Activated naive CD8-positive, alpha-beta T cell treated with anti-CD3 and anti-CD28 coated beads, Interleukin-2, amount 50 U/mL, for 16 hours (primary cell): ENCODE data around the gene PRORP.
"Not testable (repeated sequence)": the region's sequence is repeated elsewhere in the genome, so short reads cannot be mapped to it uniquely, and the experiment has no call there.

Experiments
- DNase-seq: peaks from one replicate; pipeline ENCODE4 v3.0.0-alpha.2; 2020; ENCODE audit warnings: low read depth, low spot score

The PRORP gene

GRCh38 chr14:35121887-35122695 is at the start of gene PRORP, which contains the start of gene PPP2R3C:
Gene PRORP (plus strand): TSS chr14:35122552. CDS start chr14:35123246, 694 bp downstream.
Gene PPP2R3C (minus strand): TSS chr14:35121990. CDS start chr14:35121959, 31 bp downstream.
- DNase-seq: peak; percentile 77

GRCh38 chr14:35073486-35073885 is 48.9 kb upstream of the PRORP start:
- no peak for DNase-seq

GRCh38 chr14:35078082-35078481 is 44.3 kb upstream of the PRORP start:
- no peak for DNase-seq

- DNase-seq: no peak
Observed at GRCh38 chr14:35079742-35080141, 42.6 kb upstream of the PRORP start.

DNA sequence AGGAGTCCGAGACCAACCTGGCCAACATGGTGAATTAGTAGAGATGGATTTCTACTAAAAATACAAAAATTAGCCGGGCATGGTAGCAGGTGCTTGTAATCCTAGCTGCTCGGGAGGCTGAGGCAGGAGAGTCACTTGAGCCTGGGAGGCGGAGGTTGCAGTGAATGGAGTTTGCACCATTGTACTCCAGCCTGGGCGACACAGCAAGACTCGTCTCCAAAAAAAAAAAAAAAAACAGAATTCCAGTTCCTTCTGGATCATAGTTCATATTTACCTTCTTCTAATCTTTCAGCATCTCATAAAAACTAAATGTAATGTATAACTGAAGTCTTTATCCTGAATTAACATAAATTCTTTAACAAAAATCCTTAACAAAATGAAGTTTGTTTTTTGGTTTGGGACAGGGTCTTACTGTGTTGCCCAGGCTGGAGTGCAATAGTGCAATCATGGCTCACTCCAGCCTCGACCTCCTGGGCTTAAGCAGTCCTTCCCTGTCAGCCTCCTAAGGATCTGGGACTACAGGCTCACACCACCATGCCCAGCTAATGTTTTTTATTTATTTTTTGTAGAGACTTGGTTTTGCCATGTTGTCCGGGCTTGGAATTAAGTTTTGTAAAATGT is 38.7 kb upstream of the PRORP start:
- no peak for DNase-seq

- no peak for DNase-seq
Observed at GRCh38 chr14:35085441-35085840, 36.9 kb upstream of the PRORP start.

- no peak for DNase-seq
Observed at GRCh38 chr14:35088514-35088913, 33.8 kb upstream of the PRORP start.

GRCh38 chr14:35094645-35095044 is 27.7 kb upstream of the PRORP start:
- DNase-seq: not testable (repeated sequence)

DNA sequence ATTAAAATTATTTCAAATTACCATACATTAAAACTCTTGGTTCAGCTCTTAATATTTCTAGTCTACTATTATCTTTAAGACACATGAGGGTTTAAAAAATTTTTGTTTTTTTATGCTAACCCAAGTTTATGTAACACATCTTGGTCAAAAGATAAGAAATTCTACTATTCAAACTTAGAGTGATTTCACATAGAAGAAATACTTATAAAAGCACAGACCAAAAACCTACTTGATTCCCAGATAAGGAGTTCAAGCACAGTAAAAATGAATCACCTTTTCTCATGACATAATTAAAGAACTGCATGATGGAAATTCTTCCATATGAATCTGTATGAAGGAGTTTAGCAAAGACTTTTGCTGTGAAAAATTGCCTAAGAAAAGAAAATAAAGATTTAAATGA is 14.5 kb upstream of the PRORP start:
- no peak for DNase-seq

DNA sequence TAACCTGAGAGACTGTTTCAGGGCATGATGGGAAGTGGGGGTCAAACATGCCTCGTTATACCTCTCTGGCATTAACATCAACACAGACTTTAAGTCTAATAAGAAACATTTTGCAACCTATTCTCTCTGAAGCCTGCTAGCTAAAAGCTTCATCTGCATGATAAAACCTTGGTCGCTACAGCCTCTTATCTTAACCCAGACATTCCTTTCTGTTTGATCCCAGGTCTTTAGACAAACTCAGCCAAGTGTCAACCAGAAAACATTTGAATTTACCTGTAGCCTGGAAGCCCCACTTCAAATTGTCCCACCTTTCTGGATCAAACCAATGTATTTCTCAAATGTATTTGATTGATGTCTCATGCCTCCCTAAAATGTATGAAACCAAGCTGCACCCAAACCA is 9.7 kb upstream of the PRORP start:
- DNase-seq: no peak

DNA sequence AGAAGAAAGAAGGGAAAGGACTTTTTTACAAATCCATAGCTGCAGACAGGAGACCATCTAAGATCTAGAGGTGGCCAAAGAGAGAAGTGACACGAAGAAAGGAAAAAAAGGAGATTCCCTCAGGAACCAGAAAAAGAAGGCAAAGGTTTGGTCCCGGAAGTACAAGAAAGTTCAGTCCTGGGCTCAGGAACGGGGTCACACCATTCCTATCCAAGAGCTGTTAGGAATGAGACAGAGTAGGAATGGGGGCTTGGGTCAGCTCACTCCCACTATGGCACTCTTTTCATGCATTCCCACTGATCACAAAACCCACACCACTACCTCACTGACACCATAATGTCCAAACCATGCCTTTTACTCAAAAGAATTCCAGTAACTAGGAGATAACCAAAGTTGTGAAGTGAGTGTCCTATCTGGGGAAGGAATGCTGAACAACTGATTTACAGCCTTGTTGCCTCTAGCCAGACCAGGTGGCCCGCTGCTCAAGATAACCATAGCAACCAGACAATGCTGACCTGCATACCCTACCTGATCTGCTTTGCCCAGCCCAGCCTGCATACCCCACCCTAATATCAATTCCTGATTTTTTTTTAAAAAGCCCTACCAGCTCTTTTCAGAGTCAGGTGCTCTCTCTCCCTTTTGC is 8.9 kb upstream of the PRORP start:
- DNase-seq: no peak

- DNase-seq: no peak
Observed at GRCh38 chr14:35114036-35114435, 8.3 kb upstream of the PRORP start.

DNA sequence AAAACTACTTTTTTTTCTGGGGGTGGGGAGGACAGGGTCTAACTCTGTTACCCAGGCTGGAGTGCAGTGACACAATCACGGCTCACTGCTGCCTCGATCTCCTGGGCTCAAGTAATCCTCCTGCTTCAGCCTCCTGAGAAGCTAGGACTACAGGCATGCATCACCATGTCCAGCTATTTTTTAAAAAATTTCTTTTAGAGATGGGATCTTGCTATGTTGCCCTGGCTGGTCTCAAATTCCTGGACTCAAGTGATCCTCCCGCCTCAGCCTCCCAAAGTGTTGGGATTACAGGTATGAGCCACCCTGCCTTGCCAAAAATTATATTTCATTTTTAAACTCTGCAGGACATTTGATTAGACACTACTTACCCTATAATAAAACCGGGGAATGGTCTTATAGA is 6.1 kb upstream of the PRORP start:
- no peak for DNase-seq

DNA sequence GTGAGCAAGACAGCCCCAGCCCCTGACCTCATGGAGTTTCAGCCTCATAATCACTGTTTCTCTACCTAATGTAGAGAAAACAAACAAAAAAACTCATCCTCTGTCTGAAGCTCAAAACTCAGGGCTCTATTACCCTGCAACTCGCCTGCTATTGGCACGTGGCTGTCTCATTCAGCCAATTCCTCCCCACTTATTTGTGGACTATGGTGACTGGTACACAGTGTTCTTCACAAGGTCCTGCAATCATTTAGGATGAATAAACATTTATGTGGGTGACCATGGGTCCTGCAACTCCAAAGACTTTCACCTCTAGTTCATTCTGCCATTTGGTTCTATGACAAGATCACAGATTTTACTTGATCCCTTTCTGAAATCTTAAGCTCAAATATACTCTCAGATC is 5.2 kb upstream of the PRORP start:
- no peak for DNase-seq

DNA sequence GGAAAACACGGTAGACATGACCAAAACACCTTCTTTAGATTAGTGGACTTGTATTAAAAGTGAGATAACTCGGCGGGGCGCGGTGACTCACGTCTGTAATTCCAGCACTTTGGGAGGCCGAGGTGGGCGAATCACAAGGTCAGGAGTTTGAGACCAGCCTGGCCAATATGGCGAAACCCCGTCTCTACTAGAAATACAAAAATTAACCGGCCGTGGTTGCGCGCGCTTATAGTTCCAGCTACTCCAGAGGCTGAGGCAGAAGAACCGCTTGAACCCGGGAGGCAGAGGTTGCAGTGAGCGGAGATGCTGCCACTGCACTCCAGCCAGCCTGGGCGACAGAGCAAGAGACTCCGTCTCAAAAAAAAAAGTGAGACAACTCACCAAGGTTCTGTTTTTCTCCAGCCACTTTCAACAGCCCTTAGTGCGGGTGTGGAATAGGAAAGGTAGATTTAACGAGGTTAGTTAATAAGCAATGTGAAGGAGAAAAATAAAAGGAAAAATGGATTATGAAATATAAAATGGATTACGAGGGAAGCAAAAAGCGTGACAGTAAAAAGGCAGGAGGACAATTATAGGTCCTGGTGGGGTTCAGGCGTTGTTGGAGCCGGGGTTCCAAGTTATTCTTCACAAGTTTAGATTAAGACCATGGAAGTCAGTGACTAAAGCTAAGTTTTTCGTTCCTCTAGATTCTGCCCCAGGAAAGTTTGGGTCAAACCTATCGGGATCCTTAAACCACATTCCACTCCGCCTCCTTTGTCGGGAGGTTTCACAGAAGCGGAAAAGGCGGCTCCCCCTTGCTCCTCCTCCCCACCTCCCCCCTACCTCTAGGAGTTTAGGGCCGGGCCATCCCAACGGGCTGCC is 1.1 kb upstream of the PRORP start:
- no peak for DNase-seq

DNA sequence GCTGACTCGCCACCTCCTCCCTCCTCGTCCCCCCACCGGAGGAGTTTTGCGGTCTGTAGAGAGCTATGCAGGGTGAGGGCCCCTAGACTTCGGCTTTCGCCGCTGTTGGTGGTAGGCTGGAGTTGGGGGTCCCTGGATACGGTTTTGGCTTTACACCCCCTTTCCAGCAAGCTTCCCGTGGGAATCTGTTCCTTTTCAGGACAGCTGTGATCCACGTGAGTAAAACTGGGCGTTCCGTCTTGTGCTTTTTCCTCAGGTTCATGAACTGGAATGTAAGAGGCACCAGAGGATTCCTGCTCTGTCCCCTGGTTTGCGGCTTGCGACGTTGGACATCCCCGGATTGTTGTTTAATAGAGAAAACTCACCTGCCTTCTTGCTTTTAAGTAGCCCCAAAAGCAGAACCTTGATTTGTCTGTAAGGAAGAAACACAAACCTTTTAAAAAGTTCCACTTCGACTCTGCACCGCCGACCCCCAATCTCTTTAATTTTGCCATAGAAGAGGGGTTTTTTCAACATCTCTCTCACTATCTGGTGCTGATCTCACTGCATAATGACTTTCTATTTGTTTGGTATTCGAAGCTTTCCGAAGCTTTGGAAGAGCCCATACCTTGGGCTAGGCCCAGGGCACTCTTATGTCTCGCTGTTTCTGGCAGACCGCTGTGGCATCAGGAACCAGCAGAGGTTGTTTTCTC is 490 bp downstream of the PRORP start:
- no peak for DNase-seq

GRCh38 chr14:35123388-35123703 is 994 bp downstream of the PRORP start:
- DNase-seq: no peak

DNA sequence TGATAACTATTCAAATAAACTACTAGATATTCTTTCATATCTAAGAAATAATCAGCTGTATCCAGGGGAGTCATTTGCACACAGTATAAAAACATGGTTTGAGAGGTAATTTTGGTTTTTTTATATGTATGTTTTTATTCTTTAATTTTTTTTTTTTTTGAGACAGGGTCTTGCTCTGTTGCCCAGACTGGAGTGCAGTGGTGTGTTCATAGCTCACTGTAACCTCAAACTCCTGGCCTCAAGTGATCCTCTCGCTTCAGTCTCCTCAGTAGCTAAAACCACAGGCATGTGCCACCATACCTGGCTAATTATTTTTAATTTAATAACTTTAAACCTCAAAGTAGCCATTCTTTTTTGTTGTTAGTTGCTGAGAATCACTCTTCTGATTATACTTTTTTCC is 1.8 kb downstream of the PRORP start:
- DNase-seq: no peak

DNA sequence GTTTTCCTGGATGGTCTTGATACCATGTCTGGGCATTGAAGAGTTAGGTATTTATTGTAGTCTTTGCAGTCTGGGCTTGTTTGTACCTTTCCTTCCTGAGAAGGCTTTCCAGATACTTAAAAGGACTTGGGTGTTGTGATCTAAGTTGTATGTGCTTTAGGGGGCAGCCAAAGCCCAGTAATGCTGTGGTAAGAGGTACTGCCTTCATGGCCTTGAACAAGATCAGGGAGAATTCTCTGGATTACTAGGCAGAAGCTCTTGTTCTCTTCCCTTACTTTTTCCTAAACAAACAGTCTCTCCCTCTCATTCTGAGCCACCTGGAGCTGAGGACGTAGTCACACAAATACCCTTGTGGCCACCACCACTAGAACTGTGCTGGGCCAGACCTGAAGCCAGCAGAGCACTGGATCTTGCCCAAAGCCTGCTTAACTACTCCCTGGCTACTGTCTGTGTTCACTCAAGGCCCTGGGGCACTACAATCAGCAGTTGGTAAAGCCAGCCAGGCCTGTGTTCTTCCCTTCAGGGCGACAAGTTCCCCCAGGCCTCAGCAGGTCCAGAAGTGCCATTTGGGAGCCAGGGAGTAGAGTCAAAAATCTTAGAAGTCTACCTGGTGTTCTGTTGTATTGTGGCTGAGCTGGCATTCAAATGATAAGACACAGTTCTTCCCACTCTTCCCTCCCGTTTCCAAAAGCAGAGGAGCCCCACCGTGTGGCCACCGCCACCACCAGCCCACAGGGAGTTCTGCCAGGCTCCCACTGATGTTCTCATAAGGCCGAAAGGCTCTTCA is 11.4 kb downstream of the PRORP start:
- DNase-seq: no peak

- no peak for DNase-seq
Observed at GRCh38 chr14:35134329-35135123, 12.2 kb downstream of the PRORP start.
